ENCODE data around the gene RNASEL.
"Not testable (repeated sequence)": the region's sequence is repeated elsewhere in the genome, so short reads cannot be mapped to it uniquely, and the experiment has no call there.

Gene RNASEL

GRCh38 chr1:182556279-182556678 is 32.8 kb downstream of the RNASEL start:
- DNase-seq: no peak

GRCh38 chr1:182555493-182555892 is 33.6 kb downstream of the RNASEL start:
- no peak for DNase-seq

DNA sequence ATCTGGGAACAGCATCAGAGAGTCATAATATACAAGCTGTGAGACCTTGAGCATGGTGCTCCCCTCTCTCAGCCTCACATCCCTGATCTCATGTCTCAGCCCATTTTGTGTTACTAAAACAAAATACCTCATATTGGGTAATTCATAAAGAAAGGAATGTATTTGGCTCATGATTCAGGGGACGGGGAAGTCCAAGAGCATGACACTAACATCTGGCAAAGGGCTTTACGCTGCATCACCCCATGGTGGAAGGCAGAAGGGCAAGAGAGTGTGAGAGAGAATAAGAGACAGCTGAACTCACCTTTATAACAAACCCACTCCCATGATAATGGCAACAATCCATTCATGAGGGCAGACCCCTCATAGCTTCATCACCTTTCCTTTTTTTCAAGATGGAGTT is 36.5 kb downstream of the RNASEL start:
- DNase-seq: no peak

- DNase-seq: no peak
These were observed 39.2 kb downstream of the RNASEL start for GRCh38 chr1:182549811-182550210.

DNA sequence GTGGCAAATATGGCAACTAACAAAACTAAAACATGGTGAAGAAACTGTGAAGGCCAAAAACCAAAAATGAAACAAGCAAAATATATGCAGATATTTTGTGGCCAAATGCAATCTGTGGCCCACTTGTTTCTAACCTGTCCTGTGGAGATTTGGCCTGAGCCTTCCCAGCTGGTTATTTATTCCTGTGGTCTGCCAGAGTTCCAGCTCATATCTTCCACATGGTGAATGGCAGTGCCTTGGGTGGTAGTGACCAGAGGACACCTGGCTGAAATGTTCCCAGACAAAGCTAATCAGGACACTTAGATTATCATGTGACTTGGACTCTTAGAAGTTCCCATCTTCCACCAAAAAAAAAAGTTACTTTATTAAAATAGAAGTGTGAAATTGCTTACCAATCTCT is 39.7 kb downstream of the RNASEL start:
- no peak for DNase-seq

DNA sequence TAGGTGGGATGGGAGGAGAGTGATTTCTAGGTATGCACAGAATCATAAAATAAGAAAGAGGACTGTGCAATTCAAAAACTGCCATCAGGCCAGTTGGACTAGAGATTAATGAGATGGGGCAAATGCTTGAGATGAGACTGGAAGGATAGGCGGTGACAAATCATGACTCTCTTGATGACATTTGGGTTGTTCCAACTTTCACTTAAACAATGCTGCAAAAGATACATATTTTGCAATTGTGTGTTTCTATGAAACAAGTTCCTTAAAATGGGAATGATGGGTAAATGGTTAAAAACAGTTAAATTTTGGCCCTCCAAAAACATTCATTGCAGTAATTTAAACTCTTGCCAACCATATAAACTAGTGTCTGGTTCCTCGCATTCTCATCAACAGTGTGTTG is 55.2 kb downstream of the RNASEL start:
- no peak for DNase-seq

- DNase-seq: not testable (repeated sequence)
These were observed 60.9 kb downstream of the RNASEL start for GRCh38 chr1:182528206-182528605.

GRCh38 chr1:182527680-182528079 is 61.4 kb downstream of the RNASEL start:
- DNase-seq: no peak

- DNase-seq: no peak
These were observed 63.7 kb downstream of the RNASEL start for GRCh38 chr1:182525342-182525741.

Data from activated naive CD4-positive, alpha-beta T cell (primary cell).